Duodenal mucosa (tissue), 2 donors: ENCODE results near the gene LEMD3.

Experiments
- H3K27ac ChIP-seq: one replicate; pipeline ENCODE4 v1.7.0; 2013; ENCODE audit warnings: low read depth, low read length
- H3K27me3 ChIP-seq, 2 donors: one replicate each; pipeline ENCODE4 v1.7.0; 2013; ENCODE audit warnings: low read length in 2 of 2, control low read depth in 1 of 2; ENCODE audit not compliant: insufficient read depth in 2 of 2, control insufficient read depth in 1 of 2
- H3K36me3 ChIP-seq, 2 donors: one replicate each; pipeline ENCODE4 v1.7.0; 2013; ENCODE audit warnings: low read length in 2 of 2, control low read depth in 1 of 2; ENCODE audit not compliant: insufficient read depth in 2 of 2, control insufficient read depth in 1 of 2
- H3K4me1 ChIP-seq, 2 donors: one replicate each; pipeline ENCODE4 v1.7.0; 2013; ENCODE audit warnings: low read length in 2 of 2, control low read depth in 1 of 2; ENCODE audit not compliant: insufficient read depth in 2 of 2, control insufficient read depth in 1 of 2
- H3K4me3 ChIP-seq, 2 donors: one replicate each; pipeline ENCODE4 v1.7.0; 2013; ENCODE audit warnings: low read length in 2 of 2, low read depth in 1 of 2
- H3K9ac ChIP-seq, 2 donors: one replicate each; pipeline ENCODE4 v1.7.0; 2013; ENCODE audit warnings: low read length in 2 of 2, low read depth in 1 of 2
- H3K9me3 ChIP-seq, 2 donors: one replicate each; pipeline ENCODE4 v1.7.0; 2013; ENCODE audit warnings: low read length in 2 of 2, control low read depth in 1 of 2; ENCODE audit not compliant: control insufficient read depth in 1 of 2

The LEMD3 gene

GRCh38 chr12:65203376-65203775 is 34.0 kb downstream of the LEMD3 start:
- Histone ChIP-seq H3K27ac (no peak overlapping the region), H3K36me3 (no peaks in the 10 kb centered on the region), H3K27me3 (no peaks in the 10 kb centered on the region), H3K4me3 (no peak overlapping the region), H3K9ac (no peak overlapping the region), H3K4me1 (no peaks in the 10 kb centered on the region), H3K9me3 (no peaks in the 10 kb centered on the region)

- Histone ChIP-seq H3K4me3 (no peak overlapping the region), H3K9me3 (no peaks in the 10 kb centered on the region), H3K27ac (no peak overlapping the region), H3K36me3 (no peaks in the 10 kb centered on the region), H3K4me1 (peaks cover 0 to 6% of the 10 kb centered on the region in 2 donors), H3K27me3 (no peaks in the 10 kb centered on the region), H3K9ac (no peak overlapping the region)
Observed at GRCh38 chr12:65204886-65205525, 35.6 kb downstream of the LEMD3 start.

GRCh38 chr12:65205886-65206285 is 36.5 kb downstream of the LEMD3 start:
- Histone ChIP-seq H3K9ac (no peak overlapping the region), H3K9me3 (no peaks in the 10 kb centered on the region), H3K36me3 (no peaks in the 10 kb centered on the region), H3K27me3 (no peaks in the 10 kb centered on the region), H3K4me3 (no peak overlapping the region), H3K27ac (no peak overlapping the region), H3K4me1 (peaks cover 4 to 6% of the 10 kb centered on the region in 2 donors)

- Histone ChIP-seq H3K36me3 (no peaks in the 10 kb centered on the region), H3K4me3 (no peak overlapping the region), H3K9me3 (no peaks in the 10 kb centered on the region), H3K9ac (no peak overlapping the region), H3K27me3 (no peaks in the 10 kb centered on the region), H3K27ac (no peak overlapping the region), H3K4me1 (peaks cover 4 to 6% of the 10 kb centered on the region in 2 donors)
Observed at GRCh38 chr12:65208125-65208524, 38.7 kb downstream of the LEMD3 start.

GRCh38 chr12:65208964-65209654 is 39.7 kb downstream of the LEMD3 start:
- no peak overlapping the region for H3K27ac ChIP-seq
- H3K27me3 ChIP-seq: no peaks in the 10 kb centered on the region
- no peak overlapping the region for H3K4me3 ChIP-seq
- no peaks in the 10 kb centered on the region for H3K9me3 ChIP-seq
- H3K36me3 ChIP-seq: no peaks in the 10 kb centered on the region
- peaks cover 4 to 6% of the 10 kb centered on the region in 2 donors for H3K4me1 ChIP-seq
- H3K9ac ChIP-seq: no peak overlapping the region

GRCh38 chr12:65209655-65210043 is 40.3 kb downstream of the LEMD3 start:
- Histone ChIP-seq H3K27ac (no peak overlapping the region), H3K27me3 (no peaks in the 10 kb centered on the region), H3K4me3 (no peak overlapping the region), H3K9ac (no peak overlapping the region), H3K4me1 (peaks cover 4 to 6% of the 10 kb centered on the region in 2 donors), H3K36me3 (no peaks in the 10 kb centered on the region), H3K9me3 (no peaks in the 10 kb centered on the region)

GRCh38 chr12:65217086-65217485 is 47.7 kb downstream of the LEMD3 start:
- H3K4me1 ChIP-seq: no peaks in the 10 kb centered on the region
- peaks cover 5 to 39% of the 10 kb centered on the region in 2 donors for H3K36me3 ChIP-seq
- no peaks in the 10 kb centered on the region for H3K27me3 ChIP-seq
- peaks cover 7 to 17% of the 10 kb centered on the region in 2 donors for H3K9me3 ChIP-seq
- no peak overlapping the region for H3K4me3 ChIP-seq
- no peak overlapping the region for H3K9ac ChIP-seq
- H3K27ac ChIP-seq: no peak overlapping the region

- H3K4me3 ChIP-seq: no peak overlapping the region
- H3K36me3 ChIP-seq: peaks cover 5 to 39% of the 10 kb centered on the region in 2 donors
- H3K4me1 ChIP-seq: no peaks in the 10 kb centered on the region
- peaks cover 7 to 17% of the 10 kb centered on the region in 2 donors for H3K9me3 ChIP-seq
- H3K27ac ChIP-seq: no peak overlapping the region
- no peaks in the 10 kb centered on the region for H3K27me3 ChIP-seq
- no peak overlapping the region for H3K9ac ChIP-seq
Observed at GRCh38 chr12:65220761-65221160, 51.4 kb downstream of the LEMD3 start.

GRCh38 chr12:65229441-65229840 is 60.1 kb downstream of the LEMD3 start:
- Histone ChIP-seq H3K9ac (no peak overlapping the region), H3K27me3 (no peaks in the 10 kb centered on the region), H3K4me1 (no peaks in the 10 kb centered on the region), H3K4me3 (no peak overlapping the region), H3K9me3 (peaks cover 8 to 18% of the 10 kb centered on the region in 2 donors), H3K36me3 (peaks cover 0 to 14% of the 10 kb centered on the region in 2 donors), H3K27ac (no peak overlapping the region)

- H3K27me3 ChIP-seq: no peaks in the 10 kb centered on the region
- no peak overlapping the region for H3K4me3 ChIP-seq
- no peaks in the 10 kb centered on the region for H3K4me1 ChIP-seq
- H3K9me3 ChIP-seq: peaks cover 8 to 18% of the 10 kb centered on the region in 2 donors
- H3K9ac ChIP-seq: no peak overlapping the region
- H3K27ac ChIP-seq: no peak overlapping the region
- peaks cover 0 to 14% of the 10 kb centered on the region in 2 donors for H3K36me3 ChIP-seq
Observed at GRCh38 chr12:65232476-65233077, 63.2 kb downstream of the LEMD3 start.
